RWPE2 (cell line): Measurements from ENCODE around the gene BMERB1.

Source experiments
- ATAC-seq: fragments of 200-7000 bp; cut with Tn5 transposase; 3 replicates; pipeline ENCODE4 v1.9.1; 2021; ENCODE audit warnings: low read depth
- DNase-seq: peaks from one replicate; pipeline ENCODE4 v3.0.0-alpha.2; 2020; ENCODE audit warnings: low spot score
- H3K27ac ChIP-seq: fragments of 450-650 bp; 2 replicates; pipeline ENCODE4 v1.5.1; 2017; ENCODE audit warnings: mild to moderate bottlenecking; ENCODE audit not compliant: poor library complexity, severe bottlenecking
- H3K27me3 ChIP-seq: fragments of 250-450 bp; sonication (Bioruptor Pico); 2 replicates; pipeline ENCODE4 v1.5.1; 2021; ENCODE audit warnings: mild to moderate bottlenecking, moderate library complexity; ENCODE audit not compliant: insufficient read depth, poor library complexity, severe bottlenecking
- H3K36me3 ChIP-seq: fragments of 250-450 bp; sonication (Bioruptor Pico); 2 replicates; pipeline ENCODE4 v1.5.1; 2020; ENCODE audit warnings: low read depth, mild to moderate bottlenecking, moderate library complexity
- H3K4me1 ChIP-seq: fragments of 250-450 bp; sonication (Bioruptor Pico); 2 replicates; pipeline ENCODE4 v1.5.1; 2021; ENCODE audit warnings: mild to moderate bottlenecking, moderate library complexity; ENCODE audit not compliant: insufficient read depth, poor library complexity, severe bottlenecking
- H3K4me3 ChIP-seq: fragments of 250-450 bp; sonication (Bioruptor Pico); 2 replicates; pipeline ENCODE4 v1.5.1; 2021; ENCODE audit warnings: mild to moderate bottlenecking, moderate library complexity; ENCODE audit not compliant: severe bottlenecking
- H3K9me3 ChIP-seq: fragments of 250-450 bp; sonication (Bioruptor Pico); 2 replicates; pipeline ENCODE4 v1.5.1; 2021; ENCODE audit warnings: mild to moderate bottlenecking, moderate library complexity; ENCODE audit not compliant: severe bottlenecking
- CTCF ChIP-seq: fragments of 450-650 bp; IDR thresholded peaks from one replicate; pipeline ENCODE4 v1.5.1; 2017; ENCODE audit warnings: mild to moderate bottlenecking, moderate library complexity; ENCODE audit not compliant: poor library complexity, severe bottlenecking

Gene BMERB1

DNA sequence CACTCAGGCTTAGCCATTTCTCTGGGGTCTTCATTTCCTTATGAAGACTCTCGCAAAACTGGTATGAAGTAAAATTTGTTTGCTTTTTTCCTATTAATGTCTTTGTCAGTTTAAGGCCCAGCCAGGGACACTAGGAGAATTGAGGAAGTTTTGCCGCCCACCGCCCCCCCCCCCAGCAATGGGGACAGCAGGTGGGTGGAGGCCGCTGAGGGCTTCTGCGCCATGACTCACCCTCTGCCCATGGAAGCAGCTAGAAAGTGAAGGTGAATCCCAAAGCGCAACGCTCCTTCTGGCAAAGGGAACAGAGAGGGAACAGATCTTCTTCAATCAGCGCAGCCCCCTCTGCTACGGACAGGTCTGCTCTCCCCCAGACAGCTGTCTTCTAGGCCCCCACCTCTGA is 158.8 kb downstream of the BMERB1 start:
- peaks cover 21% of the 10 kb centered on the region for H3K4me1 ChIP-seq
- no peak for ATAC-seq
- H3K36me3 ChIP-seq, result peaks cover 28% of the 10 kb centered on the region
- TF ChIP-seq CTCF, result no peak
- H3K27ac ChIP-seq, result no peak overlapping the region
- no peak overlapping the region for H3K4me3 ChIP-seq
- H3K27me3 ChIP-seq, result no peaks in the 10 kb centered on the region
- no peak for DNase-seq
- no peaks in the 10 kb centered on the region for H3K9me3 ChIP-seq

- no peak for TF ChIP-seq CTCF
- H3K36me3 ChIP-seq, result peaks cover 34% of the 10 kb centered on the region
- no peaks in the 10 kb centered on the region for H3K9me3 ChIP-seq
- no peaks in the 10 kb centered on the region for H3K27me3 ChIP-seq
- H3K4me1 ChIP-seq, result peaks cover 21% of the 10 kb centered on the region
- ATAC-seq (no peak), DNase-seq (no peak)
- H3K27ac ChIP-seq, result no peak overlapping the region
- H3K4me3 ChIP-seq, result no peak overlapping the region
Measured at GRCh38 chr16:15594711-15595320, 160.4 kb downstream of the BMERB1 start.

GRCh38 chr16:15597135-15597534 is 162.7 kb downstream of the BMERB1 start:
- H3K4me3 ChIP-seq, result no peak overlapping the region
- peaks cover 57% of the 10 kb centered on the region for H3K36me3 ChIP-seq
- no peaks in the 10 kb centered on the region for H3K27me3 ChIP-seq
- TF ChIP-seq CTCF, result no peak
- no peak for ATAC-seq
- no peak overlapping the region for H3K27ac ChIP-seq
- H3K4me1 ChIP-seq, result peaks cover 5% of the 10 kb centered on the region
- H3K9me3 ChIP-seq, result no peaks in the 10 kb centered on the region
- no peak for DNase-seq

- DNase-seq (no peak), ATAC-seq (no peak)
- H3K4me1 ChIP-seq, result no peaks in the 10 kb centered on the region
- no peak for TF ChIP-seq CTCF
- H3K36me3 ChIP-seq, result peaks cover 66% of the 10 kb centered on the region
- H3K27ac ChIP-seq, result no peak overlapping the region
- no peaks in the 10 kb centered on the region for H3K9me3 ChIP-seq
- H3K4me3 ChIP-seq, result no peak overlapping the region
- H3K27me3 ChIP-seq, result no peaks in the 10 kb centered on the region
Measured at GRCh38 chr16:15597822-15598647, 163.6 kb downstream of the BMERB1 start.

- no peak for DNase-seq
- no peaks in the 10 kb centered on the region for H3K9me3 ChIP-seq
- no peak overlapping the region for H3K27ac ChIP-seq
- no peak for ATAC-seq
- no peaks in the 10 kb centered on the region for H3K27me3 ChIP-seq
- H3K4me1 ChIP-seq, result no peaks in the 10 kb centered on the region
- H3K4me3 ChIP-seq, result no peak overlapping the region
- no peak for TF ChIP-seq CTCF
- H3K36me3 ChIP-seq, result peaks cover 73% of the 10 kb centered on the region
Measured at GRCh38 chr16:15598648-15599190, 164.3 kb downstream of the BMERB1 start.
